ENCODE measurements around the gene PCDH9. TPM values are rescaled to one million over a fixed set of nuclear protein-coding genes. Genes with fewer than 3 reads are reported as not detected.
"Not testable (repeated sequence)": the region's sequence is repeated elsewhere in the genome, so short reads cannot be mapped to it uniquely, and the experiment has no call there.

PCDH9 gene
- total RNA-seq, 4 donors from 2014 or later = 0.37 to 2.4 (median 1.5) TPM

DNA sequence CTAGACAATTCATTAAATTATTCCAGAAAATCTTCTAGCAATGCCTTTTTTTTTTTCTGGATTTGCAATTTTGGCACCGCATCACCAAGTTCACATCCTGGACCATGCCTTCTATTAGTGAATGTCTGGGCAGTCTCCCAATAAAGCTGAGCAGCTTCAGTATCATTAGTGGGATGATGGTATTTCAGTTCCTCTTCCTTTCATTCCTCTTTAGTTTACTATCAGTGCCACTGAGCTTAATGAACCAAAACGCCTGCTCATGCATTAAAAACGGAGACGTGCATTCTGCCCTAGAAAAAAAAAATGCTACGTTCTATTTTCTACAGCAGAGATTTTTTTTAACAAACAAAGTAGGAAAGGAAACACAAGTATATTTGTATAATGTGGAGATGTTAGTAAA is 343.0 kb downstream of the PCDH9 start:
- Histone ChIP-seq H3K27ac (no peak overlapping the region), H3K4me3 (no peak overlapping the region), H3K27me3 (no peaks in the 10 kb centered on the region), H3K4me1 (no peaks in the 10 kb centered on the region), H3K9me3 (no peaks in the 10 kb centered on the region), H3K36me3 (no peaks in the 10 kb centered on the region)
- WGBS, 2 donors (ENCODE audit: low coverage in 1 of 2) = 54 to 57% methylated on average over 5 of the region's 5 CpGs
- TF ChIP-seq EP300 (IDR thresholded peaks at IDR 0.05; ENCODE audit: low read depth) = no peak
- TF ChIP-seq POLR2A (IDR thresholded peaks at IDR 0.05) = no peak
- TF ChIP-seq, protein P1, sequence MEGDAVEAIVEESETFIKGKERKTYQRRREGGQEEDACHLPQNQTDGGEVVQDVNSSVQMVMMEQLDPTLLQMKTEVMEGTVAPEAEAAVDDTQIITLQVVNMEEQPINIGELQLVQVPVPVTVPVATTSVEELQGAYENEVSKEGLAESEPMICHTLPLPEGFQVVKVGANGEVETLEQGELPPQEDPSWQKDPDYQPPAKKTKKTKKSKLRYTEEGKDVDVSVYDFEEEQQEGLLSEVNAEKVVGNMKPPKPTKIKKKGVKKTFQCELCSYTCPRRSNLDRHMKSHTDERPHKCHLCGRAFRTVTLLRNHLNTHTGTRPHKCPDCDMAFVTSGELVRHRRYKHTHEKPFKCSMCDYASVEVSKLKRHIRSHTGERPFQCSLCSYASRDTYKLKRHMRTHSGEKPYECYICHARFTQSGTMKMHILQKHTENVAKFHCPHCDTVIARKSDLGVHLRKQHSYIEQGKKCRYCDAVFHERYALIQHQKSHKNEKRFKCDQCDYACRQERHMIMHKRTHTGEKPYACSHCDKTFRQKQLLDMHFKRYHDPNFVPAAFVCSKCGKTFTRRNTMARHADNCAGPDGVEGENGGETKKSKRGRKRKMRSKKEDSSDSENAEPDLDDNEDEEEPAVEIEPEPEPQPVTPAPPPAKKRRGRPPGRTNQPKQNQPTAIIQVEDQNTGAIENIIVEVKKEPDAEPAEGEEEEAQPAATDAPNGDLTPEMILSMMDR (IDR thresholded peaks at IDR 0.05) = no peak
- no peak for TF ChIP-seq POLR2AphosphoS5 (IDR thresholded peaks at IDR 0.05)
- intact Hi-C loops (cut with DNase I; ENCODE audit: low total_unique reads) = no loop called here
- DNase-seq = no peak
- in situ Hi-C loops (cut with MboI; ENCODE audit: low pct_ligation_motif_present in 1 of 4, low pct_unique_long_range_greater_than_20kb in 1 of 4, low sequenced_read_pairs in 3 of 4) = no loop called here

DNA sequence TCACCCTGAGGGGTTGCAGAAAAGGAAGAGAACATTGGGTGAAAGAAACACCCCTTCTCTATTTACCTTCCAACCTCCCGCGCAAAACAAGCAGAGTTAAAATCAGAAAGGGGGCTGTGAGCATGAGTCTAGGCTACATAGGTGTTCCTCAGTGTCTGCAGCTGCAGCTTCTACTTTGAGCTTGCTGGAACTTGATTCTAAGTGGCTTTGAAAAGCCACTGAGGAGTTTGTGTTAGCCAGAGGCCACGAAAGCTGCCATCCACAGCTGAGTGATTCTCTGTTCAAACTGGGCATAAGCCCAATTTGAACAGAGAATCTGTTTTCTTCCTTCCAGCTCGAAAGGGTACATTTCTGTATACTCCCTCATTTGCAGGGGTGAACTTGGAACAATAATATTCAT is 343.9 kb downstream of the PCDH9 start:
- intact Hi-C loops (cut with DNase I; ENCODE audit: low total_unique reads) = no loop called here
- Histone ChIP-seq H3K27ac (no peak overlapping the region), H3K4me1 (no peaks in the 10 kb centered on the region), H3K9me3 (no peaks in the 10 kb centered on the region), H3K4me3 (no peak overlapping the region), H3K36me3 (no peaks in the 10 kb centered on the region), H3K27me3 (no peaks in the 10 kb centered on the region)
- in situ Hi-C loops (cut with MboI; ENCODE audit: low pct_ligation_motif_present in 1 of 4, low pct_unique_long_range_greater_than_20kb in 1 of 4, low sequenced_read_pairs in 3 of 4) = no loop called here
- no peak for TF ChIP-seq EP300 (IDR thresholded peaks at IDR 0.05; ENCODE audit: low read depth)
- TF ChIP-seq, protein P1 (IDR thresholded peaks at IDR 0.05) = no peak
- TF ChIP-seq POLR2AphosphoS5 (IDR thresholded peaks at IDR 0.05) = no peak
- TF ChIP-seq POLR2A (IDR thresholded peaks at IDR 0.05) = no peak
- no peak for DNase-seq
- 56 to 77% methylated on average over 3 to 4 of the region's 4 CpGs for WGBS, 2 donors (ENCODE audit: low coverage in 1 of 2)

- in situ Hi-C loops (cut with MboI; ENCODE audit: low pct_ligation_motif_present in 1 of 4, low pct_unique_long_range_greater_than_20kb in 1 of 4, low sequenced_read_pairs in 3 of 4); H3K4me3 ChIP-seq; H3K27me3 ChIP-seq; H3K36me3 ChIP-seq; DNase-seq; H3K4me1 ChIP-seq; H3K9me3 ChIP-seq; intact Hi-C loops (cut with DNase I; ENCODE audit: low total_unique reads); H3K27ac ChIP-seq: not testable (repeated sequence)
- WGBS, 2 donors (ENCODE audit: low coverage in 1 of 2) = 61 to 72% methylated on average over 2 of the region's 2 CpGs
Measured at GRCh38 chr13:66881170-66881569, 349.0 kb downstream of the PCDH9 start.

DNA sequence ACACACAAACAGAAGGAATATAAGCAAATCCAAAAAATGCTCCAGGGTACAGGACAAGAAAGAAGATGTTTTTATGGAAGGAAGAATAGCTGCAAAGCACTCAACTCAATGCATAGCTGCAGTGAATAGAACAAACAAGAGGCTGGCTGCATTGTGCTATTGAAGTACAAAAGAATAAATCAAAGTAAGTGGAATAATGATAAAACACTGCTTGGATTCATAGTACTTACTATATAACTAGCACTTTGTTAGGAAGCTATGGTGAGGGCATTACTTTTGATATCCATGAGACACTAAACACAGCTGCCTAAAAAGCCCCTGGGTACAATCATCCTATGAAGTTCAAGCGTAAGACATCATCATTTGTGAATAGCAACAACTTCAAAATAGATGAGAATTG is 350.1 kb downstream of the PCDH9 start:
- Histone ChIP-seq H3K36me3 (no peaks in the 10 kb centered on the region), H3K4me1 (no peaks in the 10 kb centered on the region), H3K27ac (no peak overlapping the region), H3K9me3 (no peaks in the 10 kb centered on the region), H3K27me3 (no peaks in the 10 kb centered on the region), H3K4me3 (no peak overlapping the region)
- intact Hi-C loops (cut with DNase I; ENCODE audit: low total_unique reads) = no loop called here
- WGBS, 2 donors (ENCODE audit: low coverage in 1 of 2) = 55 to 78% methylated on average over 1 of the region's 1 CpG
- in situ Hi-C loops (cut with MboI; ENCODE audit: low pct_ligation_motif_present in 1 of 4, low pct_unique_long_range_greater_than_20kb in 1 of 4, low sequenced_read_pairs in 3 of 4) = no loop called here
- DNase-seq = no peak
- TF ChIP-seq EP300 (IDR thresholded peaks at IDR 0.05; ENCODE audit: low read depth) = no peak
- TF ChIP-seq POLR2A (IDR thresholded peaks at IDR 0.05) = no peak

DNA sequence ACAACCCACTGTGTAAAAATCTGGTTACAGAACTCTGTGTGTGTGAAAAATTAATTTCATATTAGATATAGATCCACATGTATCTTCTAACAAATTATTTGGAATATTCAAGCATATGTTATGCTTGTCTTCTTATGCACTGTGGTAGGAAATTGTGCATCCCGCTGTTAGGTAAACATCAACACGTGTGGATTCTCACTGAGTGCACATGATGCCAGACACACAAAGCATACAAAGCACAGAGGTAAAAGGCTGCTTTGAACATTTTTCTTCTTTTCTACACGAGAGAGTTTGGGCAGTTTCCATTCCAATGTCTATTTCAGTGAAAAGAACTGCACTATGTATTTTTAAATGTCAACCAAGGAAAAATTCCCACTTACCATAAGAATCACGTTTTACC is 354.9 kb downstream of the PCDH9 start:
- Histone ChIP-seq H3K9me3 (no peaks in the 10 kb centered on the region), H3K4me1 (no peaks in the 10 kb centered on the region), H3K27ac (no peak overlapping the region), H3K4me3 (no peak overlapping the region), H3K36me3 (no peaks in the 10 kb centered on the region), H3K27me3 (no peaks in the 10 kb centered on the region)
- DNase-seq = no peak
- intact Hi-C loops (cut with DNase I; ENCODE audit: low total_unique reads) = no loop called here
- in situ Hi-C loops (cut with MboI; ENCODE audit: low pct_ligation_motif_present in 1 of 4, low pct_unique_long_range_greater_than_20kb in 1 of 4, low sequenced_read_pairs in 3 of 4) = no loop called here
- WGBS, 2 donors (ENCODE audit: low coverage in 1 of 2) = 45 to 48% methylated on average over 4 of the region's 4 CpGs
- TF ChIP-seq POLR2A (IDR thresholded peaks at IDR 0.05) = no peak
- TF ChIP-seq EP300 (IDR thresholded peaks at IDR 0.05; ENCODE audit: low read depth) = no peak

DNA sequence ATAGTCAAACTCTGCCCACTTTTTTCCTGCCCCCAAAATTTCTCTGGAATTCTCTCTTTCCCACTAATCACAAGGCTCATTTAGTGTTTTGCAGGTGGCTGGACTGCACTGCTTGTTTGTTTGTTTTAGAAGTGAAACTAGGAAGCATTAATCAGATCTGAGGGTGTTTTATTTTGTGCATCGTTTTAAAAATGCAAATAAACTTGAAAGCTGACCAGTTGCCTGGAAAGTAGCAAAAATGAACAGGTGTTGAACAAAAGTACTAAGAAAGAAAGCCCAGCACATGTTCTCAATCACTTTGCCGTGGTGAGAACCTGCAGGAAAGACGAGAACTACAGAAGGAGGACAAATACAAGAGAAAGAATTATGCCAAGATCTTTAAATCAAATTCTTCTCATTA is 365.5 kb downstream of the PCDH9 start:
- Histone ChIP-seq H3K27ac (no peak overlapping the region), H3K4me1 (no peaks in the 10 kb centered on the region), H3K9me3 (no peaks in the 10 kb centered on the region), H3K4me3 (no peak overlapping the region), H3K27me3 (no peaks in the 10 kb centered on the region), H3K36me3 (no peaks in the 10 kb centered on the region)
- in situ Hi-C loops (cut with MboI; ENCODE audit: low pct_ligation_motif_present in 1 of 4, low pct_unique_long_range_greater_than_20kb in 1 of 4, low sequenced_read_pairs in 3 of 4) = no loop called here
- intact Hi-C loops (cut with DNase I; ENCODE audit: low total_unique reads) = no loop called here
- DNase-seq = no peak
- 36 to 49% methylated on average over 3 of the region's 3 CpGs for WGBS, 2 donors (ENCODE audit: low coverage in 1 of 2)
- TF ChIP-seq, protein P1 (IDR thresholded peaks at IDR 0.05) = no peak
